Colonic mucosa (tissue), 4 donors: Measurements from ENCODE around the gene HARS2. TPM values are rescaled to one million over a fixed set of nuclear protein-coding genes. Genes with fewer than 3 reads are reported as not detected.

Experiments used
- DNase-seq: peaks from one replicate; pipeline ENCODE4 v3.0.0-alpha.2; 2020
- H3K27ac ChIP-seq: fragments of 200-600 bp; one replicate; pipeline ENCODE4 v1.8.0; 2021
- H3K27me3 ChIP-seq: fragments of 200-600 bp; one replicate; pipeline ENCODE4 v1.8.0; 2021
- H3K36me3 ChIP-seq: fragments of 200-600 bp; one replicate; pipeline ENCODE4 v1.8.0; 2021
- H3K4me1 ChIP-seq: fragments of 200-600 bp; one replicate; pipeline ENCODE4 v1.8.0; 2021; ENCODE audit warnings: mild to moderate bottlenecking
- H3K4me3 ChIP-seq: fragments of 200-600 bp; one replicate; pipeline ENCODE4 v1.8.0; 2021
- H3K9ac ChIP-seq, 2 donors: one replicate each; pipeline ENCODE4 v1.7.0; 2013; ENCODE audit warnings: control low read depth in 2 of 2, low read depth in 2 of 2, low read length in 2 of 2
- H3K9me3 ChIP-seq: fragments of 200-600 bp; one replicate; pipeline ENCODE4 v1.8.0; 2021
- intact Hi-C: fragments of 100-400 bp; cut with DNase I; formaldehyde crosslinking; loops from one replicate; pipeline ENCODE4 v1.14.1; 2022
- total RNA-seq, 2 donors: library from RNA; stranded (reverse); fragmentation: NEBNext Ultra II Directional in 1 of 2; extraction: Animal tissue kit (Norgen Biotek cat#: 25700) in 1 of 2; gene quantifications; one replicate each; pipeline ENCODE4 v1.2.1, GENCODE V29; 2021
- TF ChIP-seq, protein P1 (sequence below): fragments of 200-600 bp; IDR thresholded peaks from one replicate; pipeline ENCODE4 v1.8.0; 2022; ENCODE audit warnings: antibody characterized with exemption, mild to moderate bottlenecking
- donor health status: healthy.
- donor health status: DM: no; HTN: no; CAD: no.
- donor health status: DM: no; HTN: no; CAD: no.

HARS2 gene
- total RNA-seq, 2 donors from 2014 or later: 37.8 to 38.7 TPM

DNA sequence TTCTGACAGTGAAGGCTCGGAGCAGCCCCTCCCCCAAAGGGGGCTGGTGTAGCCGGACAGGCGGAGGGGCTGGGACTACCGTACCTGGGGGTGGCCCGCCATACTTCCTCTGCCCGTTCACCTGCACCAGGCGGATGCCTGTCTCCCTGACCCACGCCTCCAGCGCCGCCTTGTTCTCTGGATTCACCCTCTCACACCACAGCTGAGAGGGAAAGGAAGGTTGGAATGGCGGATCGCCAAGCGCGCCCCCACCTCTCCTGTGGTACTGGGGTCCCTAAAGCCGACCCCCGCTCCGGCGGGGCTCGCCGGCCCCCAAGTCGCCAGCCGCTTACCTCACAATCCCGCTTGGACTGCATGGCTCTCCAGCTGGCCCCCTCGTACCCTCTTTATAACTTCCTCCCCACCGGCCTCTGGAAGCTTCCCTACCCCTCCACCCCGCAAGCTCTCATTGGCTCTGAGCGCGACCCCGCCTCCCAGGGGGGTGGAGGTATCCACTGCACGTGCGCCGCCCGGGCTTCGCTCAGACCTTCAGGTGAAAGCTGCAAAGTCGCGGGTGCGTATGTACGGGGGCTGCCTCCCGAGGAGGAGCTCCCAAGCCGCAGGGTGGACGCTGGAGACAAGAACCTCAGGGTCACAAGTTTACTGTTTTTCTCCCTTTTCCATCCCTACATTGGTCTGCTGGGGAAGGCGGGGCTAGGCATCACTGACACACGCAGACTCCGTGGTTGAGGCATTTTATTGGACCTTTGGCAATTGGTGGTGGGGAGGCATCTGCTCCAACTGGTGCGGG lies 17.9 kb upstream of the HARS2 start, which contains the start of gene DND1:
Gene DND1, minus strand, starts transcription at position 390 of the 790 bp plus-strand sequence. Its CDS starts 34 bp downstream, at position 356.
- H3K4me3 ChIP-seq: no peak within 1 kb of the TSS
- no peaks in the 10 kb centered on the region for H3K27me3 ChIP-seq
- peaks cover 11% of the 10 kb centered on the region for H3K36me3 ChIP-seq
- no peaks in the 10 kb centered on the region for H3K9me3 ChIP-seq
- no peak for DNase-seq
- H3K9ac ChIP-seq: no peak within 1 kb of the TSS
- H3K4me1 ChIP-seq: no peaks in the 10 kb centered on the region
- no peak within 1 kb of the TSS for H3K27ac ChIP-seq
- TF ChIP-seq, protein P1, sequence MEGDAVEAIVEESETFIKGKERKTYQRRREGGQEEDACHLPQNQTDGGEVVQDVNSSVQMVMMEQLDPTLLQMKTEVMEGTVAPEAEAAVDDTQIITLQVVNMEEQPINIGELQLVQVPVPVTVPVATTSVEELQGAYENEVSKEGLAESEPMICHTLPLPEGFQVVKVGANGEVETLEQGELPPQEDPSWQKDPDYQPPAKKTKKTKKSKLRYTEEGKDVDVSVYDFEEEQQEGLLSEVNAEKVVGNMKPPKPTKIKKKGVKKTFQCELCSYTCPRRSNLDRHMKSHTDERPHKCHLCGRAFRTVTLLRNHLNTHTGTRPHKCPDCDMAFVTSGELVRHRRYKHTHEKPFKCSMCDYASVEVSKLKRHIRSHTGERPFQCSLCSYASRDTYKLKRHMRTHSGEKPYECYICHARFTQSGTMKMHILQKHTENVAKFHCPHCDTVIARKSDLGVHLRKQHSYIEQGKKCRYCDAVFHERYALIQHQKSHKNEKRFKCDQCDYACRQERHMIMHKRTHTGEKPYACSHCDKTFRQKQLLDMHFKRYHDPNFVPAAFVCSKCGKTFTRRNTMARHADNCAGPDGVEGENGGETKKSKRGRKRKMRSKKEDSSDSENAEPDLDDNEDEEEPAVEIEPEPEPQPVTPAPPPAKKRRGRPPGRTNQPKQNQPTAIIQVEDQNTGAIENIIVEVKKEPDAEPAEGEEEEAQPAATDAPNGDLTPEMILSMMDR: no peak
- intact Hi-C loops: no loop called here

DNA sequence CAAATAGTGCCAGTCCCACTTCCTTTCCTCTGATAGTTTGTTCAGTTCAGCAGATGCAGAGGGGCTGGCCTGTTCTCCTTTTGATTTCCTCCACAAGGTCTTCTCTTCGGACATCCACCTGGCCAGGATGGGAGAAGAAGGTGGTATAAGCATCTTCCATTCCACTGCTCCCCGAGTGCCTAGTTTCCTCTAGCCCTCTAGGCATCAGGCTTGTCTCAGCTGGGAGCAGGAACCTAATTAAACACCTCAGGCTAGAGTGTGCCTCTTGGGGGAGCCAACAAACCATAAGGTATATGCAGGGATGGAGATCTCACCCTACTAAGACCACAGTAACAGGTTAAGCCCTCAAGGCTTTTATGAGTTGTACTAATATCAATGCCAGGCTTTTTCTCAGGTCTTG lies 17.0 kb upstream of the HARS2 start:
- DNase-seq: no peak
- H3K27me3 ChIP-seq: no peaks in the 10 kb centered on the region
- peaks cover 5% of the 10 kb centered on the region for H3K36me3 ChIP-seq

DNA sequence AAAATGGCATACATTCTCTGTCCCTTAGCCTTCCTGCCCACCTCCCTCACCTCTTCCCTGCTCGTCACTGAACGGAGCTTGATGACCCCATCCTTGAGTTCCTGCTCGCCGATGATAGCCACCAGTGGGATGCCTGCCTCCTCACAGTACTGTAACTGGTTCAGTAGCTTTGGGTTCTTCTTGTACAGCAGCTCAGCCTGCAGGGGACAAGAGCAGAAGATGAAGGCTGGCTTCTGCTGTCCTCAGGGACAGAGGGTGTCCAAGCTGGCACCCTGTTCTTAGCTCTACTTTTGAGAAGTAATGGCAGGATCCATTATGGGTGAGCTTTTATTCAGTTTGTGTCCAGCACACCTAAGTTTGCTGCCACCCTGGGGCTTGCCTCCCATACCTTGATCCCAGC lies 16.6 kb upstream of the HARS2 start:
- Histone ChIP-seq H3K36me3 (peaks cover under 1% of the 10 kb centered on the region), H3K4me3 (no peak overlapping the region), H3K9me3 (no peaks in the 10 kb centered on the region), H3K27me3 (no peaks in the 10 kb centered on the region), H3K9ac (no peak overlapping the region), H3K4me1 (no peaks in the 10 kb centered on the region), H3K27ac (no peak overlapping the region)
- intact Hi-C loops: no loop called here
- no peak for DNase-seq
- TF ChIP-seq, protein P1: no peak

More for the DNA sequence above, 17.0 kb upstream of the HARS2 start:
- Histone ChIP-seq H3K4me1 (no peaks in the 10 kb centered on the region), H3K4me3 (no peak overlapping the region), H3K27ac (no peak overlapping the region), H3K9ac (no peak overlapping the region), H3K9me3 (no peaks in the 10 kb centered on the region)
- TF ChIP-seq, protein P1: no peak
- intact Hi-C loops: no loop called here

DNA sequence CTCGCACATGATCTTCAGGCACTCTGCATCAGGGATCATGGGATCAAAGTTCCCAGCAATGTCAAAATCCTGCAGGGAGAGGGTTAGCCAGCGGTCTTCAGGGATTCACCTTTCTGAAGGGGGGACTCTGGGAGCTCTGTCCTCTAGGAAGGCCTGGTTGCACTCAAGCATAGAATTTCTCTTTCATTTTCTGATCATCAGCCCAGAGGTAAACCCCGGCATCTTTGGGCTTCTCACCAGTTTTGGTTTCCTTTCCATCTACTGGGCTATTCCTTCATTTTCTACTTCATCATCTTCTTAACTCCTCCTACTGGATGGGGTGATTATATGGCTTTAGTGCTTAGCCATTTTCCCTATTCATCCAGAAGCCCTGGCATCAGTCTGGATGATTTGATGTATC lies 13.3 kb upstream of the HARS2 start:
- H3K36me3 ChIP-seq: peaks cover 5% of the 10 kb centered on the region
- H3K9me3 ChIP-seq: no peaks in the 10 kb centered on the region
- no peak overlapping the region for H3K9ac ChIP-seq
- H3K27ac ChIP-seq: no peak overlapping the region
- intact Hi-C loops: no loop called here
- no peak for DNase-seq
- H3K27me3 ChIP-seq: no peaks in the 10 kb centered on the region
- H3K4me1 ChIP-seq: no peaks in the 10 kb centered on the region
- TF ChIP-seq, protein P1: no peak
- H3K4me3 ChIP-seq: no peak overlapping the region

DNA sequence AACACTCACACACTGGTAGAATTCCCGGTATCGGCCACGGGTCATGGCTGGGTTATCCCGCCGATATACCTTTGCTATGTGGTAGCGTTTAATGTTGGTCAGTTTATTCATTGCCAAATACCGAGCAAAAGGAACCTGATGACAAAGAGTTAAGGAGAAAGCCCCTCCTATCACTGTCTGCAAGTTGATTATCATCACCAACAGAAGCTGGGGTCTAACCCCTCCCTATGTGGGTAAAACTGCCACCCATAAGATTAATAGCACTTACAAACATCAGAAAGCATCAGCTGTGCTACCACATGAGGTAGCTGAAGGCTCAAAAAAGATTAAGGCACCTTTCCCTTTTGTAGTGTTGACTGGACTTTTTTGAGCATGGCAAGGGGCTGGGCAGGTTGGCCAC lies 12.3 kb upstream of the HARS2 start:
- no peak overlapping the region for H3K4me3 ChIP-seq
- H3K36me3 ChIP-seq: peaks cover 5% of the 10 kb centered on the region
- no peaks in the 10 kb centered on the region for H3K9me3 ChIP-seq
- H3K27me3 ChIP-seq: no peaks in the 10 kb centered on the region
- no peak overlapping the region for H3K27ac ChIP-seq
- no peaks in the 10 kb centered on the region for H3K4me1 ChIP-seq
- TF ChIP-seq, protein P1: no peak
- H3K9ac ChIP-seq: no peak overlapping the region
- intact Hi-C loops: no loop called here
- DNase-seq: no peak
